Camera-type eye (tissue), 1 donor: ENCODE measurements around the gene ADAMTS4. TPM values are rescaled to one million over a fixed set of nuclear protein-coding genes. Genes with fewer than 3 reads are reported as not detected.

Source experiments
- total RNA-seq: library from RNA; depleted of rRNA; stranded (reverse); fragments of >200 nt; gene quantifications from one replicate; pipeline ENCODE4 v1.2.3, GENCODE V29; 2014

Gene ADAMTS4
- total RNA-seq, result 5.4 TPM

DNA sequence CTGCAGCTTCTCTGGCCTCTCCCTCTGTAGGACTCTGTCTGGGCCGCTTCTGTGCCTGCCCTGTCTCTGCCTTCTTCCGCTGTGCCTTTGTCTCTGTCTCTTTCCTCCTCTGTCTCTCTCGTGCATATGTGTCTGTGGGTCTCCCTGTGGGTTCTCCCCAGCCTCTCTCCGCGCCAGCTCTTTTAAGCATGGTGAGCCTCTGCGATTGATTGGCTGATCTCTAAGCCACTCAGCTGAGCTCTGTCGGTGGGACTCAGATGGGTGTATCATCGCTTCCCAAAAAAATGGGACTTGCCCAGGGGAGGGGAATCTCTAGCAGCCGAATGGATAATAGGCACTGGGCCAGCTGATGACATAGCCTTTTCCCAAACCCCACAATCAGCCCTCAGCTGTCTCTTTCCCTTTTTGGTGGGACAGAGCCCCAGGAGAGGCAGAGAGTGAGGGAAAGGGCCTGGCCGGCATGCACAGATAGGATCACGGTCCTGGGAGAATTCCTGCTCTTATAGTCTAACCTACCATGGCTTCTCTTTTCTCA is at the start of gene ADAMTS4:
ADAMTS4 (minus strand) TSS at position 158 of the 535 bp plus-strand sequence. CDS start 427 bp downstream, outside the sequence.

DNA sequence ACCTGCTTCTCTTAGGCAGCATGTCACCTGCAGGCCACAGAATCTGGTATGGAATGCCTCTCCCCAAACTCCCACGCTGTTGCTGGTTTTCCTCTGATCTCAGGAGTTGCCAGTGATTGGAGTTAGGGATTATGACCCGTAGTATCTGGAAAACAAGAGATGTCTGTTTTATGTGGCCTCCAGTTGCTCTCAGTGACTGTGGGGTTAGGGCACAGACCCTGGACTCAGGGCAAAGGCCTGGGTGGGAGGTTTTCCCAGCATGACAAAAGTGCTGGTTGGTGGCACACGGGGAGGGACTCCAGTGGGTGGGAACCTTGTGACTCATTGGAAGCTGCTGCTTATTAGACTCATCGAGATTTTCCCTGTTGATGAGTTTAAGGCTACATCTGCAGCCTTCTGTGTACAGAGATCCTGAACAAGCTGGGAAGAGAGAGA is 39.2 kb upstream of the ADAMTS4 start, which contains the start of gene NR1I3:
NR1I3 (minus strand) TSS at position 165 of the 435 bp plus-strand sequence. CDS start 1,638 bp downstream, outside the sequence.

DNA sequence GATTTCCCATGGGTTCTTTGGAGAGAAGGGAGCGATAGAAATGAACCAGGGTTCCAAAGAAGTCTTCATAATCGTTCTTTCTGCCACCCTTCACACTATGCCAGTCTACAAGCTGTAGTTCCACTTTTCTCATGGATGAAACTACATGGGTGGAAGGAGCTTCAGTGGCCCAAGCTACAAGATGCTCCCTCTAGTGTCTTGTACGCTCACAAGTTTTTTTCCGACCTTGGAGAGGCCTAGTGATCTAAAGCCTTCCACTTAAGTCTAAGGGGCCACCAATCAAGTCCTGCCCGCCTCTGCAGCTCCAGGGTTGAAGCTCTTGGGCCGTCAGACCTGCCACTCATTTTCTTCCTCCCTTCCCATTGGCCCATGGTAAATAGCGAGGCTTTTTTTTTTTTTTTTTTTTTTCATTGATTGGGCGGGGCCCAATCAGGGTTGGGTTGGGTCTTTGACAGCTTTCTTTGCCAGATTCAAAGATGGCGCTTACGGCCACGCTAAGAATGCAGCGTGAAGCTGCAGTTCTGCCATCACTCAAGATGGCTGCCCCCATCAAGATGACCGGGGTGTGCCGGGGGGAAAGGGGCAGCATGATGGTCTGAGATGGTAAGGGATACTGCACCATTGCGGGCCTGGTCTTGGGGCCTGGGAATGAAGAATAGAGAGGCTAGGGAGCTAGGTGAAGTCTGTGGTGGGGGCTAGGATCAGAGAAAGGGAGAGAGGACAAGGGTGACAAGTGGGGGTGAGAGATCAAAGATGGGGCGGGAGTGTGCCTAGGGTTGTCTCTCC is 26.9 kb upstream of the ADAMTS4 start, which contains the start of gene TOMM40L:
TOMM40L (plus strand) TSS at position 527 of the 786 bp plus-strand sequence. CDS start 430 bp downstream, outside the sequence.

DNA sequence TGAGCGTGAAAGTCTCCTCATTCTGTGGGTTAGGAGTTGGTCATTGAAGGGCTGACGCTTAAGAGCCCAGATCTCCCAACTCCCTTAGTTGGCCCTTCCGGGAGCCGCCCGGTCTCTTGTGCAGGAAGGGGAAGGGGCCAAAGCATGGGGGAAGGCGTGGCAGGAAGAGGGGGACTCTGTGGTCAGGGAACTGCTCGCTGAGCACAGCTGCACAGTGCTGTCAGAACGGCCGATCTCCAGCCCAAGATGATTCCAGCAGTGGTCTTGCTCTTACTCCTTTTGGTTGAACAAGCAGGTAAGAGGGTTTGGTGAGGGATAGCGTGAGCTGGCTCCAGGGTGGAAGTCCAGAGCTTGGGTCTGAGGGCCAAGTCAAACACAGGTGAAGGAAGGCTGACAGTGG is 16.2 kb upstream of the ADAMTS4 start, which contains the start of gene FCER1G:
FCER1G (plus strand) TSS at position 220 of the 400 bp plus-strand sequence; CDS start at position 247, 27 bp downstream.

GRCh38 chr1:161201836-161202712 is 3.2 kb upstream of the ADAMTS4 start, which contains the start of gene NDUFS2:
NDUFS2 (plus strand) TSS chr1:161202367; CDS start chr1:161202386, 19 bp downstream.

DNA sequence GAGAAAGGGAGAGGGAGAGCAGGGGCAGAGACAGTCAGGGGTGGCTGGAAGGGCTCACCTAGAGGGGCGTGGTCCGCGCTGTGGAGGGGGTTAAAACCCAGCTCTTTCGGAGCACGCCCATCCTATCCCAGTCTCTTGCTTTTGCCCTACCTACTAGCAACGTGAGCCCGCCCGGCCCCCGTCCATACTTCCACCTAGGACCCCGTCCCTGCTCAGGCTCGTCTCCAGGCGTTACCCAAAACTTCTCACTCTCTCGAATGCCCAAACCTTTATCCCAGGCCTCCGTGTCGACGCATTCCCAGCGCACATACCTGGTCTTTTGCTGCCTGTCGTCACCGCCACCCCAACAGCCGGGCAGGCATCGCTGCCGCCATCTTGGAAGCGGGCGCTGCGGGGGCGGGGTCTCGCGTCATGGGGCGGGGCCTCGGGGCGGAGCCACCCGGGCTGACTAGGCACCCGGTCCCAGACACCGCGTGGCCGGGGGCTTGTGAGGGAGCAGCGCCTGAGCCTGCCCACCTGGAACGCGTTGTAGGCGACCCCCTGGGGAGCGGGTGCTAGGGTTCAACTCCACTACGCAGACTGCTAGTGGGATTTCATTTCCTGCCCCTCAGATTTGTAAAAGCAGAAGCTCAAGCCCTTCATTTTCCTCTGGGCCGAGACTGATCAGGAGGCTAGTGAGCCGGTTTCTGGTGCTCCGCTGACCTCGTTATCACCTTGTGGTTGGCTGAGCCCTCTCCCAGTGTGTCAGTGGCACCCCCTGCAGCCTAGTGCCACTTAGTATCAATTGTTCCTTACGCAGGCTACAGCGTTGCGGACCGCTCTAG is 21.5 kb downstream of the ADAMTS4 start, which contains the start of gene B4GALT3:
B4GALT3 (minus strand) TSS at position 396 of the 824 bp plus-strand sequence. CDS start 1,447 bp downstream, outside the sequence.

GRCh38 chr1:161165742-161166668 is 32.8 kb downstream of the ADAMTS4 start, which contains the start of gene PPOX:
PPOX (plus strand) TSS chr1:161166426; CDS start chr1:161166848, 422 bp downstream.

GRCh38 chr1:161159087-161159912 is 39.6 kb downstream of the ADAMTS4 start, which contains the start of gene USP21:
USP21 (plus strand) TSS chr1:161159500; CDS start chr1:161160641, 1,141 bp downstream.

GRCh38 chr1:161153682-161154337 is 45.0 kb downstream of the ADAMTS4 start, which contains the start of gene UFC1:
UFC1 (plus strand) TSS chr1:161153978; CDS start chr1:161153998, 20 bp downstream.

Other genes starting within 250 kb of the ADAMTS4 start
- gene ITLN2, start 244.2 kb downstream of the ADAMTS4 start, total RNA-seq, result not detected
- gene F11R, start 177.9 kb downstream of the ADAMTS4 start, total RNA-seq, result 19.3 TPM
- gene TSTD1, start 160.1 kb downstream of the ADAMTS4 start, total RNA-seq, result 29.7 TPM
- 69.9 TPM for gene USF1, start 153.1 kb downstream of the ADAMTS4 start, total RNA-seq
- gene ARHGAP30, start 129.2 kb downstream of the ADAMTS4 start, total RNA-seq, result 2.1 TPM
- gene NECTIN4, start 109.5 kb downstream of the ADAMTS4 start, total RNA-seq, result 3.6 TPM
- 4.6 TPM for gene KLHDC9, start 100.7 kb downstream of the ADAMTS4 start, total RNA-seq
- gene PFDN2, start 81.0 kb downstream of the ADAMTS4 start, total RNA-seq, result 28.0 TPM
- 24.8 TPM for gene NIT1, start 80.9 kb downstream of the ADAMTS4 start, total RNA-seq
- 40.2 TPM for gene DEDD, start 66.4 kb downstream of the ADAMTS4 start, total RNA-seq
- gene UFC1, start 45.1 kb downstream of the ADAMTS4 start, total RNA-seq, result 107 TPM
- 28.2 TPM for gene USP21, start 39.6 kb downstream of the ADAMTS4 start, total RNA-seq
- gene PPOX, start 32.6 kb downstream of the ADAMTS4 start, total RNA-seq, result 24.5 TPM
- gene B4GALT3, start 21.5 kb downstream of the ADAMTS4 start, total RNA-seq, result 25.2 TPM
- gene NDUFS2, start 3.3 kb upstream of the ADAMTS4 start, total RNA-seq, result 103 TPM
- 6.3 TPM for gene FCER1G, start 16.2 kb upstream of the ADAMTS4 start, total RNA-seq
- not detected for gene APOA2, start 24.6 kb upstream of the ADAMTS4 start, total RNA-seq
- gene TOMM40L, start 27.0 kb upstream of the ADAMTS4 start, total RNA-seq, result 13.5 TPM
- not detected for gene NR1I3, start 39.1 kb upstream of the ADAMTS4 start, total RNA-seq
- gene PCP4L1, start 59.7 kb upstream of the ADAMTS4 start, total RNA-seq, result 31.3 TPM
- gene MPZ, start 110.9 kb upstream of the ADAMTS4 start, total RNA-seq, result 19.4 TPM
- 63.4 TPM for gene SDHC, start 115.3 kb upstream of the ADAMTS4 start, total RNA-seq
- gene CFAP126, start 168.8 kb upstream of the ADAMTS4 start, total RNA-seq, result not detected